Renal pelvis (tissue), 12 donors: ENCODE results near the gene ZNF579. TPM values are rescaled to one million over a fixed set of nuclear protein-coding genes. Genes with fewer than 3 reads are reported as not detected.

Source experiments
- DNase-seq: peaks from one replicate; pipeline ENCODE4 v3.0.0-alpha.2; 2013
- long read RNA-seq, 16 experiments: transcript quantifications; one replicate each; lab custom pipeline, GENCODE V29; 2026
- polyA plus RNA-seq, 3 donors: library from polyadenylated mRNA; unstranded; fragments of 120-200 nt; gene quantifications; one replicate each; pipeline ENCODE4 v1.2.1, GENCODE V29; 2013; ENCODE audit not compliant: insufficient read length in 3 of 3

ZNF579 gene
- polyA plus RNA-seq, result 10 to 100 TPM; 21.5 to 23.7 (median 22.9) TPM
- long read RNA-seq, donor 1, transcript ZNF579-201 (2 exons, 2,899 nt), result major isoform, 5 of 13 reads
- long read RNA-seq, donor 1, partial matches to known transcripts, result 8 of 13 reads
- long read RNA-seq, donor 1, other reads (novel, unspliced or antisense), result 0 of 13 reads
- long read RNA-seq, donor 2, transcript ZNF579-201 (2 exons, 2,899 nt), result major isoform, 6 of 6 reads
- long read RNA-seq, donor 2, partial matches to known transcripts, result 0 of 6 reads
- long read RNA-seq, donor 2, other reads (novel, unspliced or antisense), result 0 of 6 reads
- long read RNA-seq, donor 3, transcript ZNF579-201 (2 exons, 2,899 nt), result major isoform, 7 of 7 reads
- long read RNA-seq, donor 3, partial matches to known transcripts, result 0 of 7 reads
- long read RNA-seq, donor 3, other reads (novel, unspliced or antisense), result 0 of 7 reads
- long read RNA-seq, donor 4, transcript ZNF579-201 (2 exons, 2,899 nt), result major isoform, 8 of 63 reads
- long read RNA-seq, donor 4, partial matches to known transcripts, result 55 of 63 reads
- long read RNA-seq, donor 4, other reads (novel, unspliced or antisense), result 0 of 63 reads
- long read RNA-seq, donor 5, transcript ZNF579-201 (2 exons, 2,899 nt), result major isoform, 6 of 6 reads
- long read RNA-seq, donor 5, partial matches to known transcripts, result 0 of 6 reads
- long read RNA-seq, donor 5, other reads (novel, unspliced or antisense), result 0 of 6 reads
- long read RNA-seq, donor 6, transcript ZNF579-201 (2 exons, 2,899 nt), result major isoform, 6 of 6 reads
- long read RNA-seq, donor 6, partial matches to known transcripts, result 0 of 6 reads
- long read RNA-seq, donor 6, other reads (novel, unspliced or antisense), result 0 of 6 reads
- long read RNA-seq, donor 7, transcript ZNF579-201 (2 exons, 2,899 nt), result major isoform, 8 of 8 reads
- long read RNA-seq, donor 7, partial matches to known transcripts, result 0 of 8 reads
- long read RNA-seq, donor 7, other reads (novel, unspliced or antisense), result 0 of 8 reads
- long read RNA-seq, donor 8, transcript ZNF579-201 (2 exons, 2,899 nt), result major isoform, 5 of 5 reads
- long read RNA-seq, donor 8, partial matches to known transcripts, result 0 of 5 reads
- long read RNA-seq, donor 8, other reads (novel, unspliced or antisense), result 0 of 5 reads
- long read RNA-seq, donor 9, transcript ZNF579-201 (2 exons, 2,899 nt), result major isoform, 7 of 7 reads
- long read RNA-seq, donor 9, partial matches to known transcripts, result 0 of 7 reads
- long read RNA-seq, donor 9, other reads (novel, unspliced or antisense), result 0 of 7 reads
- long read RNA-seq, donor 10, transcript ZNF579-201 (2 exons, 2,899 nt), result major isoform, 5 of 5 reads
- long read RNA-seq, donor 10, partial matches to known transcripts, result 0 of 5 reads
- long read RNA-seq, donor 10, other reads (novel, unspliced or antisense), result 0 of 5 reads
- long read RNA-seq, donor 11, partial matches to known transcripts, result 0 of 3 reads
- long read RNA-seq, donor 11, other reads (novel, unspliced or antisense), result 0 of 3 reads
- long read RNA-seq, donor 12, transcript ZNF579-201 (2 exons, 2,899 nt), result major isoform, 13 of 13 reads
- long read RNA-seq, donor 12, partial matches to known transcripts, result 0 of 13 reads
- long read RNA-seq, donor 12, other reads (novel, unspliced or antisense), result 0 of 13 reads
- long read RNA-seq, donor 13, partial matches to known transcripts, result 0 of 3 reads
- long read RNA-seq, donor 13, other reads (novel, unspliced or antisense), result 0 of 3 reads
- long read RNA-seq, donor 14, transcript ZNF579-201 (2 exons, 2,899 nt), result major isoform, 8 of 8 reads
- long read RNA-seq, donor 14, partial matches to known transcripts, result 0 of 8 reads
- long read RNA-seq, donor 14, other reads (novel, unspliced or antisense), result 0 of 8 reads
- long read RNA-seq, donor 15, transcript ZNF579-201 (2 exons, 2,899 nt), result major isoform, 9 of 9 reads
- long read RNA-seq, donor 15, partial matches to known transcripts, result 0 of 9 reads
- long read RNA-seq, donor 15, other reads (novel, unspliced or antisense), result 0 of 9 reads
- long read RNA-seq, donor 16, transcript ZNF579-201 (2 exons, 2,899 nt), result major isoform, 6 of 6 reads
- long read RNA-seq, donor 16, partial matches to known transcripts, result 0 of 6 reads
- long read RNA-seq, donor 16, other reads (novel, unspliced or antisense), result 0 of 6 reads

- peak; percentile 90 for DNase-seq
These were observed at the start of gene ZNF579 for GRCh38 chr19:55580628-55581144. Gene ZNF579 (minus strand): TSS chr19:55580848. CDS start chr19:55579639, 1,209 bp downstream.

GRCh38 chr19:55626350-55626749, 45.7 kb upstream of the ZNF579 start:
- no peak for DNase-seq

GRCh38 chr19:55625004-55625326, 44.3 kb upstream of the ZNF579 start:
- DNase-seq, result no peak

- DNase-seq, result peak; percentile 92
These were observed 43.7 kb upstream of the ZNF579 start, which contains the start of gene ZNF784 for GRCh38 chr19:55624109-55625003. Gene ZNF784 (minus strand): TSS chr19:55624566. CDS start chr19:55624561, 5 bp downstream.

GRCh38 chr19:55623561-55623960, 42.9 kb upstream of the ZNF579 start:
- no peak for DNase-seq

GRCh38 chr19:55623130-55623529, 42.5 kb upstream of the ZNF579 start:
- DNase-seq, result no peak

- no peak for DNase-seq
These were observed 41.8 kb upstream of the ZNF579 start for GRCh38 chr19:55622242-55622969.

- DNase-seq, result no peak
These were observed 41.1 kb upstream of the ZNF579 start for GRCh38 chr19:55621673-55622231.

GRCh38 chr19:55621205-55621672, 40.6 kb upstream of the ZNF579 start:
- DNase-seq, result no peak

- DNase-seq, result no peak
These were observed 40.0 kb upstream of the ZNF579 start for GRCh38 chr19:55620410-55621204.

GRCh38 chr19:55619286-55619685, 38.6 kb upstream of the ZNF579 start:
- DNase-seq, result no peak

GRCh38 chr19:55618426-55618825, 37.8 kb upstream of the ZNF579 start:
- no peak for DNase-seq

GRCh38 chr19:55617426-55617825, 36.8 kb upstream of the ZNF579 start:
- no peak for DNase-seq

GRCh38 chr19:55616395-55616875, 35.8 kb upstream of the ZNF579 start:
- no peak for DNase-seq

- no peak for DNase-seq
These were observed 35.1 kb upstream of the ZNF579 start for GRCh38 chr19:55615543-55616394.
